Endothelial cell of umbilical vein (primary cell): ENCODE measurements around the gene FBH1. TPM values are rescaled to one million over a fixed set of nuclear protein-coding genes. Genes with fewer than 3 reads are reported as not detected.

ENCODE experiments used
- BruUV-seq: library from RNA; stranded (reverse); fragments of 400-500 nt; replicated peaks from 2 replicates; lab custom pipeline; 2021; lab: Mats Ljungman, UMichigan
- CTCF ChIA-PET: fragments of 300-600, 350-600 bp; sonication (Branson Sonifier 250); formaldehyde crosslinking; loops from one replicate; lab custom pipeline; 2021; ENCODE audit warnings: antibody characterized with exemption, inconsistent platforms; lab: Charles Lee
- POLR2A ChIA-PET: fragments of 300-600, 350-600 bp; sonication (Branson Sonifier 250); formaldehyde crosslinking; loops from one replicate; lab custom pipeline; 2021; ENCODE audit warnings: antibody characterized with exemption, inconsistent platforms; lab: Charles Lee
- DNase-seq: peaks from one replicate; pipeline ENCODE4 v3.0.0-alpha.2; 2011; ENCODE audit warnings: low read depth, low spot score
- FAIRE-seq: peaks from 2 replicates; lab custom pipeline; 2011; peaks lifted over from hg19 to GRCh38; lab: Jason Lieb, UNC
- H2AFZ ChIP-seq: 2 replicates; pipeline ENCODE4 v1.6.0; 2012; ENCODE audit warnings: low read depth, low read length, control low read depth, inconsistent platforms
- H3K27ac ChIP-seq: 2 replicates; pipeline ENCODE4 v1.5.1; 2011; ENCODE audit warnings: low read depth, mild to moderate bottlenecking, control low read depth, low read length, moderate library complexity; ENCODE audit not compliant: insufficient read depth
- H3K27me3 ChIP-seq, 2 experiments: 2 replicates each; pipeline versions ENCODE4 v1.6.0 to v1.6.1; 2011; ENCODE audit warnings: low read length in 2 of 2, mixed read lengths in 1 of 2; ENCODE audit not compliant: control insufficient read depth in 2 of 2, insufficient read depth in 2 of 2
- H3K36me3 ChIP-seq, 2 experiments: 2 replicates in 1 of 2; 3 replicates in 1 of 2; pipeline ENCODE4 v1.5.1; 2011; ENCODE audit warnings: low read length in 2 of 2, mild to moderate bottlenecking in 1 of 2, moderate library complexity in 1 of 2; ENCODE audit not compliant: control insufficient read depth in 2 of 2, insufficient read depth in 2 of 2; ENCODE audit errors: extremely low read depth in 1 of 2
- H3K4me1 ChIP-seq: 3 replicates; pipeline ENCODE4 v1.5.1; 2011; ENCODE audit warnings: mild to moderate bottlenecking, low read length; ENCODE audit not compliant: control insufficient read depth, insufficient read depth; ENCODE audit errors: extremely low read depth
- H3K4me2 ChIP-seq: 2 replicates; pipeline ENCODE4 v1.6.1; 2011; ENCODE audit warnings: low read length, control low read depth, mixed read lengths; ENCODE audit not compliant: insufficient read depth
- H3K4me3 ChIP-seq, 3 experiments: fragments of 200-600 bp in 1 of 3; sonication (generic), shearing (Covaris generic) in 1 of 3; replicated peaks in 1 of 3; 2 replicates each; pipeline ENCODE4 v1.5.1; 2011 to 2016; ENCODE audit warnings: control low read depth in 3 of 3, low read length in 3 of 3, mild to moderate bottlenecking in 2 of 3, inconsistent platforms in 1 of 3, low read depth in 1 of 3, moderate library complexity in 1 of 3; ENCODE audit not compliant: insufficient read depth in 1 of 3
- H3K79me2 ChIP-seq: 2 replicates; pipeline ENCODE4 v1.6.0; 2012; ENCODE audit warnings: low read length, inconsistent platforms; ENCODE audit not compliant: control insufficient read depth, insufficient read depth
- H3K9ac ChIP-seq: replicated peaks from 2 replicates; pipeline ENCODE3; 2011; ENCODE audit warnings: low read length, control low read depth; ENCODE audit not compliant: insufficient read depth; ENCODE audit errors: extremely low read depth
- H3K9me1 ChIP-seq: replicated peaks from 3 replicates; pipeline ENCODE4 v1.6.0; 2011; ENCODE audit warnings: mild to moderate bottlenecking, low read length; ENCODE audit not compliant: control insufficient read depth, insufficient read depth; ENCODE audit errors: extremely low read depth
- H3K9me3 ChIP-seq: replicated peaks from 2 replicates; pipeline ENCODE4 v1.5.1; 2012; ENCODE audit warnings: low read length, inconsistent platforms; ENCODE audit not compliant: control insufficient read depth, insufficient read depth
- H4K20me1 ChIP-seq: replicated peaks from 2 replicates; pipeline ENCODE3; 2011; ENCODE audit warnings: mild to moderate bottlenecking, low read length; ENCODE audit not compliant: control insufficient read depth, insufficient read depth; ENCODE audit errors: extremely low read depth
- EZH2 ChIP-seq: IDR thresholded peaks from 2 replicates; pipeline ENCODE4 v1.6.1; 2012; ENCODE audit warnings: borderline replicate concordance, low read depth, mild to moderate bottlenecking, moderate library complexity, low read length, inconsistent platforms; ENCODE audit not compliant: severe bottlenecking
- FOS ChIP-seq: IDR thresholded peaks from 2 replicates; pipeline ENCODE4 v1.6.1; 2011; ENCODE audit warnings: mild to moderate bottlenecking, low read length, moderate library complexity, borderline replicate concordance; ENCODE audit not compliant: insufficient read depth
- GATA2 ChIP-seq: IDR thresholded peaks from 2 replicates; pipeline ENCODE4 v1.7.0; 2011; ENCODE audit warnings: low read depth, mild to moderate bottlenecking, moderate library complexity, mixed read lengths, low read length; ENCODE audit not compliant: insufficient read length, insufficient read depth
- JUN ChIP-seq: IDR thresholded peaks from 2 replicates; pipeline ENCODE4 v1.6.1; 2011; ENCODE audit warnings: borderline replicate concordance, low read depth; ENCODE audit not compliant: insufficient read length, insufficient read depth
- MYC ChIP-seq: IDR thresholded peaks from one replicate; pipeline ENCODE4 v1.6.1; 2011; ENCODE audit warnings: mild to moderate bottlenecking, low read depth, low read length
- POLR2A ChIP-seq: IDR thresholded peaks from 2 replicates; pipeline ENCODE4 v1.6.1; 2012; ENCODE audit warnings: low read depth, mild to moderate bottlenecking, control low read depth, low read length
- POLR2AphosphoS5 ChIP-seq: IDR thresholded peaks from 2 replicates; pipeline ENCODE4 v1.6.1; 2012; ENCODE audit warnings: low read depth, mild to moderate bottlenecking, control low read depth, low read length, moderate library complexity; ENCODE audit not compliant: insufficient read depth
- dilution Hi-C: fragments of 300-500 bp; cut with MboI; formaldehyde crosslinking; loops from one replicate; pipeline ENCODE4 v1.15.0; 2019; ENCODE audit warnings: low sequenced_read_pairs; ENCODE audit not compliant: extremely low pct_ligation_motif_present
- intact Hi-C: fragments of 100-400 bp; cut with micrococcal nuclease; formaldehyde crosslinking; loops from one replicate; pipeline ENCODE4 v1.10.0; 2022
- polyA plus RNA-seq, 4 experiments: library from polyadenylated mRNA; depleted of rRNA in 3 of 4; stranded (reverse) in 3 of 4; unstranded in 1 of 4; fragments of >200 nt; gene quantifications; 2 replicates each; pipeline versions ENCODE4 v1.2.1 to v1.2.3, GENCODE V29; 2011 to 2012; ENCODE audit warnings: missing spikeins in 1 of 4
- total RNA-seq: library from RNA; stranded (reverse); gene quantifications from 2 replicates; pipeline ENCODE4 v1.2.3, GENCODE V29; 2021
- TF ChIP-seq, protein P1 (sequence below), 2 donors: IDR thresholded peaks; 1 replicate in 1 of 2; 2 replicates in 1 of 2; pipeline ENCODE4 v1.5.1; 2011; ENCODE audit warnings: low read length in 2 of 2, mild to moderate bottlenecking in 2 of 2, moderate library complexity in 2 of 2, control low read depth in 1 of 2, inconsistent platforms in 1 of 2, low read depth in 1 of 2; ENCODE audit not compliant: insufficient read depth in 1 of 2; ENCODE audit errors: extremely low read depth in 1 of 2
- TF ChIP-seq, protein P2 (sequence below): IDR thresholded peaks from 2 replicates; pipeline ENCODE4 v1.6.1; 2011; ENCODE audit not compliant: insufficient read depth, insufficient read length

Gene FBH1
- total and polyA plus RNA-seq, 2 donors (not counting 3 experiments of a cell fraction or from before 2014, with no cell fraction given) = 71.4 to 97.0 TPM

DNA sequence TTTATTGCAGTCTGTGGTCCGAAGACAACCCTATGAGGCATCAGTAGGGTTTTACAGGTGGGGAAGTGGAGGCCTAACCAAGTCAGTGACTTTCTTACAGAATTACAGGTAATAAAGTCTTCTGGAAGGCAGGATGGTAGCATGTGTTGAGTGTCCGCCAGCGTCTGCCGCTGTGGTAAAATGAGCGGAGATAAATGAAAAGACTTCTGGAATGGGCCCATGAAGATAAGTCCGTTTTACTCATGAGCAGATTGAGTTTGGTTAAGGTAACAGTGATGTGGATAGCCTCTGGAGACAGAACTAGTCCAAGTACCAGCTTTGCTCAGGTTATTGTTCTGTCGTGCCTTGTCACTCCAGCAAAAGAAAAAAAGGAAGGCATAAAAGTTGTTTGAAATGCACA lies 966 bp downstream of the FBH1 start:
- Histone ChIP-seq H3K79me2 (peaks cover 51% of the 10 kb centered on the region), H3K9ac (peak overlapping the region; percentile 59), H3K9me3 (no peaks in the 10 kb centered on the region), H3K36me3 (peaks cover 7 to 8% of the 10 kb centered on the region in 2 experiments), H3K9me1 (no peaks in the 10 kb centered on the region), H3K27me3 (no peaks in the 10 kb centered on the region), H4K20me1 (no peaks in the 10 kb centered on the region), H2AFZ (no peak overlapping the region), H3K4me1 (peaks cover 36% of the 10 kb centered on the region), H3K4me2 (peak overlapping the region; percentile 65), H3K27ac (peak overlapping the region; percentile 18), H3K4me3 (peak overlapping the region; percentile 9 to 77 (median 62))
- dilution Hi-C loops (no loop called here), intact Hi-C loops (loop anchor here (5.0 kb wide), 2 partner anchors 86 to 196 kb away; partner anchors contain the start of genes IL15RA and RBM17)
- DNase-seq = peak; percentile 19
- ChIA-PET CTCF (interaction anchor here (3.5 kb wide), 1 partner anchor 17 kb away, joined by 18 read pairs; no protein-coding TSS in a partner anchor), POLR2A (interaction anchor here (0.8 to 2.2 kb wide), 5 partner anchors 10 to 445 kb away, joined by 3 to 9 read pairs (median 7); partner anchors contain the start of gene GDI2)
- FAIRE-seq = no peak
- BruUV-seq = TSS peak; percentile 16
- TF ChIP-seq FOS (no peak), POLR2A (no peak), EZH2 (no peak), MYC (no peak), GATA2 (no peak), POLR2AphosphoS5 (no peak), JUN (no peak)
- TF ChIP-seq, protein P1, sequence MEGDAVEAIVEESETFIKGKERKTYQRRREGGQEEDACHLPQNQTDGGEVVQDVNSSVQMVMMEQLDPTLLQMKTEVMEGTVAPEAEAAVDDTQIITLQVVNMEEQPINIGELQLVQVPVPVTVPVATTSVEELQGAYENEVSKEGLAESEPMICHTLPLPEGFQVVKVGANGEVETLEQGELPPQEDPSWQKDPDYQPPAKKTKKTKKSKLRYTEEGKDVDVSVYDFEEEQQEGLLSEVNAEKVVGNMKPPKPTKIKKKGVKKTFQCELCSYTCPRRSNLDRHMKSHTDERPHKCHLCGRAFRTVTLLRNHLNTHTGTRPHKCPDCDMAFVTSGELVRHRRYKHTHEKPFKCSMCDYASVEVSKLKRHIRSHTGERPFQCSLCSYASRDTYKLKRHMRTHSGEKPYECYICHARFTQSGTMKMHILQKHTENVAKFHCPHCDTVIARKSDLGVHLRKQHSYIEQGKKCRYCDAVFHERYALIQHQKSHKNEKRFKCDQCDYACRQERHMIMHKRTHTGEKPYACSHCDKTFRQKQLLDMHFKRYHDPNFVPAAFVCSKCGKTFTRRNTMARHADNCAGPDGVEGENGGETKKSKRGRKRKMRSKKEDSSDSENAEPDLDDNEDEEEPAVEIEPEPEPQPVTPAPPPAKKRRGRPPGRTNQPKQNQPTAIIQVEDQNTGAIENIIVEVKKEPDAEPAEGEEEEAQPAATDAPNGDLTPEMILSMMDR (IDR thresholded peaks at IDR 0.05; ENCODE audit: extremely low read depth in 1 of 2, insufficient read depth in 1 of 2, low read depth in 1 of 2, low read length in 2 of 2) = no peak
- TF ChIP-seq, protein P2, sequence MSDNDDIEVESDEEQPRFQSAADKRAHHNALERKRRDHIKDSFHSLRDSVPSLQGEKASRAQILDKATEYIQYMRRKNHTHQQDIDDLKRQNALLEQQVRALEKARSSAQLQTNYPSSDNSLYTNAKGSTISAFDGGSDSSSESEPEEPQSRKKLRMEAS = no peak
